IMR-90 (cell line): ENCODE measurements around the gene PCNX2. TPM values are rescaled to one million over a fixed set of nuclear protein-coding genes. Genes with fewer than 3 reads are reported as not detected.

Source experiments
- ATAC-seq: fragments of 200-7000 bp; cut with Tn5 transposase; 2 replicates; pipeline ENCODE4 v1.9.1; 2020; ENCODE audit warnings: low read depth, mild to moderate bottlenecking, moderate library complexity
- BruUV-seq: library from RNA; stranded (reverse); fragments of 400-500 nt; replicated peaks from 2 replicates; lab custom pipeline; 2021; lab: Mats Ljungman, UMichigan
- CTCF ChIA-PET: fragments of 300-600 bp; formaldehyde crosslinking; extraction: SDS; loops from one replicate; lab custom pipeline; 2021; ENCODE audit warnings: antibody characterized with exemption; lab: Yijun Ruan, JAX
- POLR2A ChIA-PET: fragments of 300-600 bp; sonication (Branson Sonifier 250); formaldehyde crosslinking; loops from one replicate; lab custom pipeline; 2022; ENCODE audit warnings: antibody characterized with exemption; ENCODE audit not compliant: unreplicated experiment; lab: Charles Lee
- DNase-seq: peaks from one replicate; pipeline ENCODE4 v3.0.0; 2013
- H2AFZ ChIP-seq: replicated peaks from 2 replicates; pipeline ENCODE3; 2013; ENCODE audit warnings: low read length, mild to moderate bottlenecking; ENCODE audit not compliant: poor library complexity
- H2AK5ac ChIP-seq: 2 replicates; pipeline ENCODE4 v1.6.1; 2013; ENCODE audit warnings: low read depth, low read length, inconsistent platforms
- H2AK9ac ChIP-seq: replicated peaks from 2 replicates; pipeline ENCODE3; 2013; ENCODE audit warnings: mild to moderate bottlenecking, low read depth, low read length, moderate library complexity; ENCODE audit not compliant: poor library complexity
- H2BK120ac ChIP-seq: 2 replicates; pipeline ENCODE4 v1.6.1; 2013; ENCODE audit warnings: low read depth, low read length, inconsistent platforms
- H2BK15ac ChIP-seq: 3 replicates; pipeline ENCODE4 v1.6.1; 2013; ENCODE audit warnings: low read depth, low read length, inconsistent platforms
- H2BK20ac ChIP-seq: 2 replicates; pipeline ENCODE4 v1.6.1; 2013; ENCODE audit warnings: low read depth, mild to moderate bottlenecking, inconsistent platforms, low read length, moderate library complexity
- H2BK5ac ChIP-seq: 2 replicates; pipeline ENCODE4 v1.6.1; 2013; ENCODE audit warnings: mild to moderate bottlenecking, low read depth, low read length, inconsistent platforms; ENCODE audit not compliant: poor library complexity, severe bottlenecking
- H3K14ac ChIP-seq: replicated peaks from 2 replicates; pipeline ENCODE4 v1.6.1; 2013; ENCODE audit warnings: low read depth, low read length, inconsistent platforms
- H3K18ac ChIP-seq: 2 replicates; pipeline ENCODE4 v1.6.1; 2013; ENCODE audit warnings: low read depth, low read length, control low read depth
- H3K23ac ChIP-seq: 2 replicates; pipeline ENCODE4 v1.6.1; 2013; ENCODE audit warnings: low read depth, low read length, inconsistent platforms
- H3K27ac ChIP-seq: 2 replicates; pipeline ENCODE4 v1.5.1; 2013; ENCODE audit warnings: mild to moderate bottlenecking, control low read depth, low read length; ENCODE audit not compliant: insufficient read depth
- H3K27me3 ChIP-seq: 2 replicates; pipeline ENCODE4 v1.6.1; 2013; ENCODE audit warnings: low read length; ENCODE audit not compliant: control insufficient read depth, insufficient read depth
- H3K36me3 ChIP-seq: 2 replicates; pipeline ENCODE4 v1.6.1; 2013; ENCODE audit warnings: low read length, mixed read lengths; ENCODE audit not compliant: control insufficient read depth, insufficient read depth
- H3K4ac ChIP-seq: 2 replicates; pipeline ENCODE4 v1.6.1; 2013; ENCODE audit warnings: low read depth, low read length, inconsistent platforms
- H3K4me1 ChIP-seq: 2 replicates; pipeline ENCODE4 v1.6.1; 2013; ENCODE audit warnings: low read length, mixed read lengths; ENCODE audit not compliant: control insufficient read depth, insufficient read depth
- H3K4me2 ChIP-seq: 2 replicates; pipeline ENCODE4 v1.6.1; 2013; ENCODE audit warnings: low read depth, mild to moderate bottlenecking, control low read depth, low read length, moderate library complexity
- H3K4me3 ChIP-seq: 2 replicates; pipeline ENCODE4 v1.5.1; 2013; ENCODE audit warnings: low read depth, mild to moderate bottlenecking, control low read depth, low read length, moderate library complexity; ENCODE audit not compliant: insufficient read depth
- H3K56ac ChIP-seq: 2 replicates; pipeline ENCODE4 v1.6.1; 2013; ENCODE audit warnings: low read length, inconsistent platforms; ENCODE audit not compliant: insufficient read depth; ENCODE audit errors: extremely low read depth
- H3K79me1 ChIP-seq, 2 experiments: 2 replicates each; pipeline ENCODE4 v1.6.1; 2013; ENCODE audit warnings: low read length in 2 of 2, inconsistent platforms in 1 of 2, low read depth in 1 of 2
- H3K9ac ChIP-seq: 2 replicates; pipeline ENCODE4 v1.6.1; 2013; ENCODE audit warnings: low read depth, low read length, control low read depth
- H3K9me1 ChIP-seq: 2 replicates; pipeline ENCODE4 v1.6.1; 2013; ENCODE audit warnings: low read length, inconsistent platforms; ENCODE audit not compliant: insufficient read depth
- H3K9me3 ChIP-seq: 2 replicates; pipeline ENCODE4 v1.6.1; 2013; ENCODE audit warnings: low read length; ENCODE audit not compliant: control insufficient read depth, insufficient read depth
- H4K20me1 ChIP-seq: 2 replicates; pipeline ENCODE4 v1.6.1; 2013; ENCODE audit warnings: low read length, inconsistent platforms; ENCODE audit not compliant: insufficient read depth
- H4K5ac ChIP-seq: 2 replicates; pipeline ENCODE4 v1.6.1; 2013; ENCODE audit warnings: mild to moderate bottlenecking, low read depth, low read length, control low read depth
- H4K8ac ChIP-seq, 2 experiments: 2 replicates each; pipeline ENCODE4 v1.6.1; 2013; ENCODE audit warnings: low read depth in 2 of 2, low read length in 2 of 2, control low read depth in 1 of 2, inconsistent platforms in 1 of 2
- H4K91ac ChIP-seq: 2 replicates; pipeline ENCODE4 v1.6.1; 2013; ENCODE audit warnings: low read depth, low read length, inconsistent platforms; ENCODE audit not compliant: insufficient read depth
- BHLHE40 ChIP-seq: fragments of 150-350 bp; IDR thresholded peaks from 2 replicates; pipeline ENCODE4 v1.6.1; 2016; ENCODE audit warnings: mild to moderate bottlenecking, low read depth, low read length
- CEBPB ChIP-seq: IDR thresholded peaks from 2 replicates; pipeline ENCODE4 v1.6.1; 2012; ENCODE audit warnings: low read depth, low read length, improper control_type of control experiment
- CHD1 ChIP-seq: IDR thresholded peaks from 2 replicates; pipeline ENCODE4 v1.6.1; 2012; ENCODE audit warnings: low read depth, low read length, improper control_type of control experiment
- CTCF ChIP-seq: conservative IDR thresholded peaks from 2 replicates; pipeline ENCODE4 v1.5.1; 2012; ENCODE audit warnings: mild to moderate bottlenecking, low read depth, low read length, improper control_type of control experiment
- ELK1 ChIP-seq: fragments of 150-350 bp; IDR thresholded peaks from 2 replicates; pipeline ENCODE4 v1.6.1; 2016; ENCODE audit warnings: low read depth, mild to moderate bottlenecking, low read length, moderate library complexity, borderline replicate concordance
- FOS ChIP-seq: fragments of 150-350 bp; IDR thresholded peaks from 2 replicates; pipeline ENCODE4 v1.6.1; 2016; ENCODE audit warnings: low read depth, low read length
- MAFK ChIP-seq: IDR thresholded peaks from 2 replicates; pipeline ENCODE4 v1.6.1; 2012; ENCODE audit warnings: low read depth, low read length, improper control_type of control experiment
- MAZ ChIP-seq: IDR thresholded peaks from 2 replicates; pipeline ENCODE4 v1.6.1; 2012; ENCODE audit warnings: low read depth, mild to moderate bottlenecking, low read length, improper control_type of control experiment, moderate library complexity, borderline replicate concordance
- MXI1 ChIP-seq: IDR thresholded peaks from 2 replicates; pipeline ENCODE4 v1.6.1; 2012; ENCODE audit warnings: low read depth, mild to moderate bottlenecking, low read length, moderate library complexity, borderline replicate concordance
- NFE2L2 ChIP-seq: fragments of 150-350 bp; IDR thresholded peaks from 2 replicates; pipeline ENCODE4 v1.6.1; 2016; ENCODE audit warnings: low read depth, mild to moderate bottlenecking, low read length
- POLR2A ChIP-seq: IDR thresholded peaks from 2 replicates; pipeline ENCODE4 v1.6.1; 2012; ENCODE audit warnings: mild to moderate bottlenecking, low read depth, low read length
- RAD21 ChIP-seq: IDR thresholded peaks from 2 replicates; pipeline ENCODE4 v1.6.1; 2012; ENCODE audit warnings: low read length, improper control_type of control experiment
- RCOR1 ChIP-seq: IDR thresholded peaks from 2 replicates; pipeline ENCODE4 v1.6.1; 2012; ENCODE audit warnings: mild to moderate bottlenecking, low read length, improper control_type of control experiment; ENCODE audit not compliant: insufficient replicate concordance
- RFX5 ChIP-seq: IDR thresholded peaks from 2 replicates; pipeline ENCODE4 v1.8.0; 2012; ENCODE audit warnings: low read depth, mild to moderate bottlenecking, low read length, moderate library complexity
- SMC3 ChIP-seq: fragments of 150-350 bp; IDR thresholded peaks from 2 replicates; pipeline ENCODE4 v1.6.1; 2016; ENCODE audit warnings: low read depth, mild to moderate bottlenecking, antibody characterized with exemption, low read length, moderate library complexity
- USF2 ChIP-seq: fragments of 150-350 bp; IDR thresholded peaks from 2 replicates; pipeline ENCODE4 v1.6.1; 2017; ENCODE audit warnings: mild to moderate bottlenecking, antibody characterized with exemption, low read length, low read depth
- WGBS, 2 experiments: methylation state at CpG; one replicate each; pipeline versions ENCODE4 v1.1.5 to v1.1.7; 2013; ENCODE audit warnings: missing lambda C conversion rate in 2 of 2; ENCODE audit not compliant: insufficient read length in 1 of 2; ENCODE audit errors: extremely low coverage in 2 of 2; 5-methylcytosine and 5-hydroxymethylcytosine counted together
- dilution Hi-C: fragments of 300-500 bp; cut with HindIII; formaldehyde crosslinking; loops from one replicate; pipeline ENCODE4 v1.14.3; 2018; ENCODE audit warnings: low sequenced_read_pairs; ENCODE audit not compliant: unreplicated experiment
- in situ Hi-C: fragments of 300-500 bp; cut with MboI; formaldehyde crosslinking; loops from 3 replicates; pipeline ENCODE4 v1.14.3; 2019; ENCODE audit warnings: low sequenced_read_pairs, inconsistent platforms, mixed read lengths
- intact Hi-C: fragments of 100-400 bp; cut with micrococcal nuclease; formaldehyde crosslinking; loops from 2 replicates; pipeline ENCODE4 v1.10.0; 2022
- polyA plus RNA-seq, 3 experiments: library from polyadenylated mRNA; depleted of rRNA; stranded (reverse); fragments of >200 nt; gene quantifications; 2 replicates each; pipeline ENCODE4 v1.2.3, GENCODE V29; 2012; ENCODE audit warnings: low replicate concordance in 1 of 3
- total RNA-seq: library from RNA; depleted of rRNA; stranded (reverse); fragments of >200 nt; gene quantifications from 2 replicates; pipeline ENCODE4 v1.2.3, GENCODE V29; 2012

Gene PCNX2
- total and polyA plus RNA-seq, 2 of the 4 experiments (the other 2 are of a cell fraction), result 15.9 to 22.6 TPM

- no TSS peak for BruUV-seq
- Histone ChIP-seq H2BK20ac (no peak overlapping the region), H3K4me3 (no peak overlapping the region), H2BK120ac (no peak overlapping the region), H3K27ac (no peak overlapping the region), H2AFZ (no peak overlapping the region), H3K14ac (no peak overlapping the region), H4K91ac (no peak overlapping the region), H3K18ac (no peak overlapping the region), H3K79me1 (peaks cover 37 to 49% of the 10 kb centered on the region in 2 experiments; a peak in 3 of 4 replicates), H3K9ac (no peak overlapping the region), H2AK9ac (no peak overlapping the region), H4K20me1 (no peaks in the 10 kb centered on the region), H3K4me1 (peaks cover 1% of the 10 kb centered on the region; the same call in 1 of the 2 replicates), H4K5ac (no peak overlapping the region), H3K36me3 (peaks cover 2% of the 10 kb centered on the region; the same call in 1 of the 2 replicates), H3K9me1 (peaks cover 5% of the 10 kb centered on the region), H3K9me3 (no peaks in the 10 kb centered on the region), H2BK5ac (no peak overlapping the region), H3K23ac (no peak overlapping the region), H2BK15ac (no peak overlapping the region), H3K4me2 (no peak overlapping the region), H2AK5ac (no peak overlapping the region), H3K56ac (no peak overlapping the region), H3K27me3 (no peaks in the 10 kb centered on the region), H3K4ac (no peak overlapping the region), H4K8ac (no peak overlapping the region)
- TF ChIP-seq FOS, result no peak
- no peak for TF ChIP-seq MAFK
- TF ChIP-seq RAD21, result no peak
- TF ChIP-seq CEBPB, result no peak
- no peak for TF ChIP-seq MXI1
- TF ChIP-seq ELK1, result no peak
- TF ChIP-seq USF2, result no peak
- TF ChIP-seq MAZ, result no peak
- no peak for TF ChIP-seq CTCF
- no peak for TF ChIP-seq BHLHE40
- no peak for TF ChIP-seq RCOR1
- no peak for TF ChIP-seq RFX5
- no peak for TF ChIP-seq CHD1
- no peak for TF ChIP-seq SMC3
- TF ChIP-seq POLR2A, result no peak
- TF ChIP-seq NFE2L2, result no peak
- intact Hi-C loops, result loop anchor here (5.0 kb wide), 1 partner anchor 653 kb away; no protein-coding TSS in a partner anchor
- WGBS, 2 experiments, result no CpG with 5 or more reads among the region's 5 CpGs
- no peak for ATAC-seq
- ChIA-PET POLR2A (no interaction called here), CTCF (no interaction called here)
- dilution Hi-C loops, result no loop called here
- DNase-seq, result no peak
- in situ Hi-C loops, result no loop called here
These were observed 5.0 kb downstream of the PCNX2 start for GRCh38 chr1:233290396-233291034.
